ENCODE data around the gene ZNF717. TPM values are rescaled to one million over a fixed set of nuclear protein-coding genes. Genes with fewer than 3 reads are reported as not detected.

The ZNF717 gene
- 5.8 and 15.9 TPM in 2 replicates for total RNA-seq

GRCh38 chr3:75785081-75785755, at the start of gene ZNF717:
Gene ZNF717, minus strand, starts transcription at chr3:75785549. Its CDS starts 2,187 bp downstream, at chr3:75783362.

Other genes starting within 250 kb of the ZNF717 start
- not detected in 2 replicates for gene FRG2C, start 121.2 kb downstream of the ZNF717 start, total RNA-seq